ENCODE data around the gene FADD. TPM values are rescaled to one million over a fixed set of nuclear protein-coding genes. Genes with fewer than 3 reads are reported as not detected.

Gene FADD
- total RNA-seq, 4 donors from 2014 or later = 17.9 to 24.5 (median 21.0) TPM

GRCh38 chr11:70230151-70230839, 27.2 kb downstream of the FADD start:
- intact Hi-C loops (cut with DNase I; ENCODE audit: low total_unique reads) = no loop called here
- DNase-seq (ENCODE audit: low spot score in 2 of 2) = no peak
- TF ChIP-seq POLR2A (IDR thresholded peaks at IDR 0.05) = no peak
- TF ChIP-seq CTCF (IDR thresholded peaks at IDR 0.05) = no peak
- H3K4me3 ChIP-seq (ENCODE audit: low read depth, poor library complexity, severe bottlenecking) = no peak overlapping the region
- 79 to 86% methylated on average over 8 of the region's 8 CpGs for whole genome bisulfite sequencing, 2 donors

- no peak for TF ChIP-seq CTCF (IDR thresholded peaks at IDR 0.05)
- TF ChIP-seq POLR2A (IDR thresholded peaks at IDR 0.05) = no peak
- no peak for DNase-seq (ENCODE audit: low spot score in 2 of 2)
- no peak overlapping the region for H3K4me3 ChIP-seq (ENCODE audit: low read depth, poor library complexity, severe bottlenecking)
- intact Hi-C loops (cut with DNase I; ENCODE audit: low total_unique reads) = no loop called here
- 74 to 77% methylated on average over 20 to 22 of the region's 22 CpGs for WGBS, 2 donors
Measured at GRCh38 chr11:70230840-70231710, 28.0 kb downstream of the FADD start.

- intact Hi-C loops (cut with DNase I; ENCODE audit: low total_unique reads) = no loop called here
- no peak overlapping the region for H3K4me3 ChIP-seq (ENCODE audit: low read depth, poor library complexity, severe bottlenecking)
- no peak for TF ChIP-seq POLR2A (IDR thresholded peaks at IDR 0.05)
- no peak for TF ChIP-seq CTCF (IDR thresholded peaks at IDR 0.05)
- no peak for DNase-seq (ENCODE audit: low spot score in 2 of 2)
Measured at GRCh38 chr11:70233034-70233433, 29.9 kb downstream of the FADD start.

- DNase-seq (ENCODE audit: low spot score in 2 of 2) = no peak
- no peak overlapping the region for H3K4me3 ChIP-seq (ENCODE audit: low read depth, poor library complexity, severe bottlenecking)
- no peak for TF ChIP-seq POLR2A (IDR thresholded peaks at IDR 0.05)
- no peak for TF ChIP-seq CTCF (IDR thresholded peaks at IDR 0.05)
- intact Hi-C loops (cut with DNase I; ENCODE audit: low total_unique reads) = no loop called here
- 54 to 74% methylated on average over 7 to 11 of the region's 11 CpGs for WGBS, 2 donors
Measured at GRCh38 chr11:70233511-70233934, 30.4 kb downstream of the FADD start.

- intact Hi-C loops (cut with DNase I; ENCODE audit: low total_unique reads) = no loop called here
- no peak for TF ChIP-seq CTCF (IDR thresholded peaks at IDR 0.05)
- TF ChIP-seq POLR2A (IDR thresholded peaks at IDR 0.05) = no peak
- H3K4me3 ChIP-seq (ENCODE audit: low read depth, poor library complexity, severe bottlenecking) = no peak overlapping the region
- WGBS, 2 donors = 94 to 98% methylated on average over 8 to 9 of the region's 9 CpGs
- DNase-seq (ENCODE audit: low spot score in 2 of 2) = no peak
Measured at GRCh38 chr11:70233962-70234361, 30.9 kb downstream of the FADD start.

Data from lower leg skin (tissue), 4 donors.